CMK (cell line): ENCODE measurements around the gene FADD.
A peak's percentile ranks its signal among the peaks of the same experiment; 100 is the strongest.
"Not testable (repeated sequence)": the region's sequence is repeated elsewhere in the genome, so short reads cannot be mapped to it uniquely, and the experiment has no call there.

ENCODE experiments used
- DNase-seq: peaks from one replicate; pipeline ENCODE4 v3.0.0-alpha.2; 2010; ENCODE audit warnings: low read depth

FADD gene

DNA sequence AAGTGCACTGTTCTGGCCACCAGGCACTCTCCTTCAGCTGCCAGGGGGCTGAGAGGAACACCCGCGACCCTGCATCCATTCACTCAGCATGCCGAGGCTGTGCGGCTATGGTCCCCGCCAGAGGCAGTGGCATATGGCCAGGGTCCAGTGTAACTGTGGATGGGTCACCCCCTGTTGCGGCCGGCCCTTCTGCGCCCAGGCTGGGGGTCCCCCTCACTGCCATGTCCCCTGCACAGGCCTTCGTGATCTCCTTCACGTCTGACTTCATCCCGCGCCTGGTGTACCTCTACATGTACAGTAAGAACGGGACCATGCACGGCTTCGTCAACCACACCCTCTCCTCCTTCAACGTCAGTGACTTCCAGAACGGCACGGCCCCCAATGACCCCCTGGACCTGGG, 20.8 kb upstream of the FADD start:
- DNase-seq, result no peak

DNA sequence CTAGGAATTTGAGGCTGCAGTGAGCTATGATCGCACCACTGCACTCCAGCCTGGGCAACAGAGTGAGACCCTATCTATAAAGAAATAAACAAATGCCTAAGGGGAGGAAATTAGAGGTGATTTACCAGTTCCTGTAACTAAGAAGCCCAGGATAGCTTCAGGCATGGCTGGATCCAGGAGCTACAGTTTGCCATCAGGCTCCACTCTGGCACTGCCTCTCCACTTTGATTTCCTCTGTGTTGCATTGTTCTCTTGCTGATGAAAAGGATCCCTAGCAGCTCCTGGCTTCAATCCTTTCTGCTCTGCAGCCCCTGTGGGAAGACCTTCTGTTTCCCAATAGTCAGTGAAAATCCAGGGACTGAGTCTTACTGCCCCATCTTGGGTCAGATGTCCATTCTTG, 20.1 kb upstream of the FADD start:
- no peak for DNase-seq

DNA sequence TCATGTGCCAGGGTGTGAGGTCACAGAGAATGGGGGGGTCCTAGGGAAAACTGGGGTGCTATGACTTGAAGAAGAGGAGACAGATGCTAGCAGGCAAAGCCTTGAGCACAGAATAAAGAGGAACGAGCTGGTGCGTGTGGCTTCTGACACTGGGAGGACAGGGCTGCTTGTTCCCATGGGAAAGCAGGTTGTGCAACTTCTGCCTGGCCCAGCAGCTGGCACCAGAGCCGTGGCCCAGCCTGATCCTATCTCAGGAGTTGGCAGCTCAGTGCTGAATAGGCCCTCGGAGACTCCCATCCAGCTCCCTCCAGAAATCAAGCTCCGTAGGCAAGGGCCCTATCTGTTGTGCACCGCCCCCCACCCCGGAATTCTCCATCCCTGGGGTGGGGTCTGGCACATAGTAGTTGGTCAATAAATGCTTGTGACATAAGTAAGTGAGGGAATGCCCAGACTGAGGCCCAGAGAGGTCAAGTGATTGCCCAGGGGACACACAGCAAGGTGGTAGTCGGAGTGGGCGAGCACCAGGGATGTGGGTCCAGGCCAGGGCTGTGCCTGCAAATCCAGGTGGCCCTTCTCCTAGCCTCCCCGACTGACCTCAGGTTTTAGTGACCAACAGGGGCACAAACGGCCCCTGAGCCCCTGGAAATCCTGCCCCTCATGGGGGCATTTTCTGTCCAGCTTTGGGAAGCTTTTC, 19.5 kb upstream of the FADD start:
- DNase-seq, result no peak

DNA sequence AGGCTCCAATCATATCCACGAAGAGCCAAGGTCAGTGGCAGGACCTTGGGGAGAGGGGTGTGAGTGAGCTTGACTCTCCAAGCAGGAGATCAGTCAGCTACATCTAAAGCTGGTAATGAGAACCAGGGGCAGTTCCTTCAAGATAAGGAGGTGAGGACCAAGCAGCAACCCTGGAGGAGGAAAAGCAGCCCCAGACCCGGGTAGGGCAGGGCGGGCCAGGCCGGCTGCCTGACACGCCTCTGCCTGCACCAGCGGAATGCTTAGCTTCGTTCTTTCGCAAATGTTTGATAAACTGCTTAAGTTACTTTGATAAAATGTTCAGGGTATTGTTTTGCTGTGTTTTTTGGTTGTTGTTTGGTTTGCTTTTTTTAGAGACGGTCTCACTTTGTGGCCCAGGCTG, 18.7 kb upstream of the FADD start:
- DNase-seq, result no peak

DNA sequence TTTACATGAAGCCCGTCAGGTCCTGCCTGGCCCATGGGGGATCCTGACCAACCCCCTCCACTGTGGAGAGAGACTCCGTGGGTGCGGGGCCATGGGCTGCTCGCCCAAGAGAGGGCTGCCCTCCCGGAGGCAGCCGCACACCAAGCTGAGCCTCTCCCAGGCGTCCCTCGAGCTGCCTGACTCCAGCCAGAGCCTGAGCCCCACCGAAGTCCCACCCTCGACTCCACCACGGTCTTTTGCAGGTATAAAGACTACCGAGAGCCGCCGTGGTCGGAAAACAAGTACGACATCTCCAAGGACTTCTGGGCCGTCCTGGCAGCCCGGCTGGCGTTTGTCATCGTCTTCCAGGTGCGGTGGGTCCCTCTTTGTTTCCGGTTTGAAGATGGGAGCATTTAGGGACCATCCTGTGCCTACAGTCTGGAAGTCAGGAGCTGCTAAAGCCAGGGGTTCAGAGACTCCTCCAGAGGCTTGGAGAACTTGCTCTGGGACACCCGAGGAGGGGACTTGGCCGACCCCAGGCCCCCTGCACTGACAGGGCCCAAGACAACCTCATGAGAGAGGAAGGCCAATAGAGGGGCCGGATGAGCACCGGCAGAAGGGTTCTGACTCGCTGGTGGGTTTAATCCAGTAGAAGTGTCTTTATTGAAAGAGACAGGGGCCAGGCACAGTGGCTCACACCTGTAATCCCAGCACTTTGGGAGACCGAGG, 17.6 kb upstream of the FADD start:
- no peak for DNase-seq

DNA sequence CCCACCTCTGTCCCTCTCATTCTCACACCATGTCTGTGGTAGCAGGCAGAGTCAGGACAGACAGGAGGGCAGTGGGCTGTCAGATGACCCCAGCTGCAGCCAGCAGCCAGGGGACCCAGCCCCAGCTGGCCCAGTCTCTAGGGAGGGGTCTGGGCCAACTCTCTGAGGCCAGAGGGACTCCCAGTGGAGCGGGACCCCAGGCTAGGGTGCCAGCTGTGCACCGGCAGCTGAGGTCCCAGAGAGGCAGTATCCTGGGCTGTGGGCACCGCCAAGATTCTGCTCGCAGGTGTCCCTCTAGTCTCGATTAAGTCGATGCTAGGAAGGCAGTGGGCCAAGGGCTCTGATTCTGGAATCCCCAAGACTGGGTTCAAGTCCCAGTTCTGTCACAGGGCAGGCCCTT, 16.7 kb upstream of the FADD start:
- no peak for DNase-seq

DNA sequence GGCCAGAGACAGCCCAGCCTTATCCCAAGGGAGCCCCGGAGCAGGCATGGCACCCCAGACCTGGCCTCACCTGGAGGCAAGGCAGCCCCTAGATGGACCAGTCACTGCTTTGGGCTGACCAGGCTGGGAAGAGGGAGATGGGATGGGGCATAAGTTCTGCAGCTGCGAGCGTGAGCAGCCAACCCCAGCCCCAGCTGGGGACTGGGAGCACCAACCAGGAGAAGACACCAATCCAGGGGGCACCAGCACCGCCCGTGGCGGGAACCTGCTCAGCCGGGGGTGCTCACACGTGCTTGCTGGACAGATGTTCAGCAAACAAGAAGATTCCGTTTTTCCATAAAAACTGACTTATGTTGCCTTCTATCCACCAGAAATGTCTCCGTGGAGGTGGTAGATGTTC, 16.2 kb upstream of the FADD start:
- DNase-seq, result no peak

DNA sequence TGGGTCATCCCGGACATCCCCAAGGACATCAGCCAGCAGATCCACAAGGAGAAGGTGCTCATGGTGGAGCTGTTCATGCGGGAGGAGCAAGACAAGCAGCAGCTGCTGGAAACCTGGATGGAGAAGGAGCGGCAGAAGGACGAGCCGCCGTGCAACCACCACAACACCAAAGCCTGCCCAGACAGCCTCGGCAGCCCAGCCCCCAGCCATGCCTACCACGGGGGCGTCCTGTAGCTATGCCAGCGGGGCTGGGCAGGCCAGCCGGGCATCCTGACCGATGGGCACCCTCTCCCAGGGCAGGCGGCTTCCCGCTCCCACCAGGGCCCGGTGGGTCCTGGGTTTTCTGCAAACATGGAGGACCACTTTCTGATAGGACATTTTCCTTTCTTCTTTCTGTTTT, 15.3 kb upstream of the FADD start:
- DNase-seq, result no peak

DNA sequence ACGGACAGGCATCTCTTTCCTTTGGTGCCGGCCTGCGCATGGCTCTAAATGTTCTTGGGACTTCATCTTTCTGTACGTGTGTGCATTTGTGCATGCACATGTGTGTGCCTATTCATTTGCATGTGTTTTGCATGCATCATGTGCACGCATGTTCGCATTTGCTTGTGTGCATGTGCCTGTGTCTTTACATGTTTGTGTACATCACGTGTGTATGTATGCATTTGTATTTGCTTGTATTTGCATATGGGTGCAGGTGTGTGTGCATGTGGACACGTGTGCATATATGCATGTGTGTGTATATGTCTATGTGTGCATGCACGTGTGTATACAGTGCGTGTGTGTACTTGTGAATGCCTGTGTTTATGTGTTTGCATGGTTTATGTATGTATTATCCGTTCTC, 13.5 kb upstream of the FADD start:
- no peak for DNase-seq

DNA sequence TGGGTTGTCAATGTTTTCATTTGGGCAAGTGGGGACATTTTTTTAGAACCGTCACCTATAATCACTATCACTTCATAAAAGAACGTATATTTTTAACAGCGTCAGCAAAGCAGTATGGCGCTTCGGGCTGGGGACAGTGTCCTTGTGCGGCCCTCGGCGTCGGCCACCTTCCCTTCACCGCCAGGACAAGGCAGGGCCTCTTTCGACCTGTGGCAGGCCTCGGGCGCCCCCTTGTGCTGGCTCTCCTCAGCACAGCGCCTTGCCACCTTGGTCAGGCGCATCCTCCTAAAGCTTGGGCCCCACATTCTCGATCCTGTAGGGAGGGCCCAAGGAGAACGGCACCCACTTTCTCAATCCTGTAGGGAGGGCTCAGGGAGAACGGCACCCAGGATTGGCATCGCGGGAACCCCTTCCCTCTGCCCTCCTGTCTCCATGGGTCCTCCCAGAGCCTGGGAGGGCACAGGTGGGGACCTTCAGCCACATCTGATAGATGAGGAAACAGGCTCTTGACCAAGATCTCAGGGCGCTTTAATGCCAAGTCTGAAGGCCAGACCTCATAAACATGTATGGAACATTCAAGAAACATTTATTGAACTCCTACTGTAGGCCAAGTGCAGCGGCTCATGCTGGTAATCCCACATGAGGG, 11.5 kb upstream of the FADD start:
- DNase-seq, result no peak

DNA sequence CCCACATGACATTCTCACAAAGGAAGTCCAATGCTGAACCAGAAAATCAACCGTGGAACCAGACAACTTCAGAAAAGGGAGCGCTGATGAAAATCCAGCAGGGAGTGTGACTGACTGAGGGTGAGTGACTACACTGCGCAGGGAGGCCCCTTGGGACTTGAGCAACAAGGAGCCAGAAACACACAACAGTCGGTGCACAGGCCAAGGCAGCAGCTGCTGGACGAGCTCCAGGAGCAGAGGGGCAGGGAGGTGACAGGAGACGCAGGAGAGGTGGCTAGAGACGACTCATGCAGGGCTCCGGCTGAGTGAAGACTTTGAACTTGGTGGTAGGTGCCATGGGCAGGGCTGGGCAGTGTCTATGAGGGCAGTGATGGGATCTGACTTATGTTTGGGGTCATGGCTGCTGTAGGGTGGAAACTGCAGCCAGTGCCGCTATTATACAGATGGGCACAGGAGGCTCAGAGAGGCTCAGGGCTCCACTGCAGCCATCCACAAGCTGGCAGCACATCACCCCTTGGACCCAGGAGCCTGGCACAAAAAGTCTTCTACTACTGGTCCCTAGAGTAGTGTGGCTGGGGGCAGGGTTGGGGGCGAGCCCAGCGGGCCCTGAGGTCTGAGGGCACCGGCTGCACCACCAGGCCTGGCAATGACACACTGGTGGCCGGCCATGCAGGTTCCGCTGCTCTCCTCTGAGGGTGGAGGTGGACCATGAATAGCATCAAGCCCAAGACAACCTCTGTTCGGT, 10.3 kb upstream of the FADD start:
- no peak for DNase-seq

DNA sequence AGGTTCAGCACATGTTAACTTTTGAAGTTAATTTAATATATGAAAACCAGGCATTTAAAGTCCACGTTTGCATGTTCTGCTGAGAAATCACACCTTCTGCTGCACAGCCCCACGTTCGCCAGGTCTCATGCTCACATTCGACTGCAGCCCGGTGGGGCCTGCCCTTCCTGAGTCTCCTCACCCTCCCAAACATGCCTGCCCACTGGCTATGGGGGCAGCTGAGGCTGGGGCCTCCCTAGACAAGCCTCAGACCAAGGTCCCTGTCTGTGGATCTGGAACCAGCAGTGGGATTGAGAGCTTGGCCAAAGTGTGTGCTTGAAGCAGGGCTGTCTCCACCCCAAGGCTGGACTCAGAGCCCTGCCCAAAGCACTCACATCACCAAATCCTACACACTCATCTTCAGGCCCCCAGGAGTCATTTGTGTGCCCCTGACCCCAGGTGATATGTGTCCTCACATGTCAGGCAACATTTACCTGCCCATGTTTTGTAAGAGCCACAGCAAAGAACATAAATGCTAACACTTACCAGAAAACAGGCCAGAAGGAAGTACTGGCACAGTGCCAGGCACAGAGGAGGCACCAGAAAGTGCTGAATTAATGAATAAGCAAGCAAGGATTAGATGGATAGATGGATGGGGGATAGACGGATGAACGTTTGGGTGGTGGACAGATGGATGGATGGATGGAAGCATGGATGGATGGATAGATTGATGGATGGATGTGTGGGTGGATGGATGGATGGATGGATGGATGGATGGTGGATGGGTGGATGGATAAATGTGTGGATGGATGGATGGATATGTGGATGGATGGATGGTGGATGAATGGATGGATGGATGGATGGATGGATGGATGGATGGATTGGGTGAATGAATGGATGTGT, 9.4 kb upstream of the FADD start:
- no peak for DNase-seq

DNA sequence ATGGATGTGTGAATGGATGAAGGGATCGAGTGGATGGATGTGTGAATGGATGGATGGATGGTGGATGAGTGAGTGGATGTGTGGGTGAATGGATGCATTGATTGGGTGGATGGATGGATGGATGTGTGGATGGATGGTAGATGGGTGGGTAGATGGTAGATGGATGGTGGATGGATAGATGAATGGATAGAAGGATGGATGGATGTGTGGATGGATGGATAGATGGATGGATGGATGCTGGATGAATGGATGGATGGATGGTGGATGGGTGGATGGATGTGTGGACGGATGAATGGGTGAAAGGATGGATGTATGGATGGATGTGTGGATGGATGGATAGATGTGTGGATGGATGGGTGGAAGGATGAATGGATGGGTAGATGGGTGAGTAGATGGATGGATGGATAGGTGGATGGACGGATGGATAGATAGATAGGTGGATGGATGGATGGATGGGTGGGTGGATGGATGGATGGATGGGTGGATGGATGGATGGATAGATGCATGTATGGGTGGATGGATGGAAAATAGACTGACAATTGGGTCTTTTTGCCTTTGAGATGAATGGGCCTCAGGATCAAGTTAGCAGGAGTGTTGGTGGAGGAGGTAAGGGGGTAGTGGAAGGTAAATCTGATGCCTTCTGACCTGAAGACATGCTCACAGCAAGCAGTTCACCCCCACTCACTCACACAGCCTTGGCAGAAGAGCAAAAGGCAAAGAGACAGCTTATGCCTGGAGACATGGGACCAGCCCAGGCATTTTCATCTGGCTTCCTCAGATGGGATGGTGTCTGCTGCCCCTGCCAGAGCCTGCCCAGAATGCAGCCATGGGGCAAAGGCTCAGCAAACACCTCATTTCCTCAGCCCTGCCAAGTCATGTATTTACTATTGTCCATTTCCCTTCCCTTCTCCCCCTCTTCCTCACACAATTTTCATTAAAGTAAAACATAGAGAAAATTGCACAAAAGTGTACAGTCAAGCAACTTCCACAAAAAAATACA, 8.0 kb upstream of the FADD start:
- no peak for DNase-seq

DNA sequence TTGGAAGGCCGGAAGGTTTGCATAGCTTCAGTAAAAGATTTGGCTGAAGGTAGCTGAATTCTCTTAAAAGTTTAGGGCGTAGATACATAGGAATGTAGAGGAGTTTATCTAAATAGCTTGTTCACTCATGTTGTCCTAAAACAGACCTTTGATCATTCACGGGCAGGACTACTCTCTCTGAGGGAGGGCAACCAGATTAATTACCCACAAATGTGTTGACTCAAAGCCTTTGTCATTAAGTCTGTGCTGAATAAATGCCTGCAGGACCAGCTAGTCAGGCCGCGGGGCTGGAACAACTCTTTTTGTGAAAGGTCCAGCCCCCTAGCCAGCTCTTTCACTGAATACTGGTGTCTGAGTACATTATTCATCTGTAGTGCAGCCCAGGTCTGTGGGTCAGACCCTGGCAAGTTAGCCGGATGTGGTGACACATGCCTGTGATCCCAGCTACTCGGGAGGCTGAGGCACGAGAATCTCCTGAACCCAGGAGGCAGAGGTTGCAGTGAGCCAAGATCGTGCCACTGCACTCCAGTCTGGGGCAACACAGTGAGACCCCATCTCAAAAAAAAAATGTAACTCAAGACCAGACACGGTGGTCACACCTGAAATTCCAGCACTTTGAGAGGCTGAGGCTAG, 2.8 kb upstream of the FADD start:
- no peak for DNase-seq

DNA sequence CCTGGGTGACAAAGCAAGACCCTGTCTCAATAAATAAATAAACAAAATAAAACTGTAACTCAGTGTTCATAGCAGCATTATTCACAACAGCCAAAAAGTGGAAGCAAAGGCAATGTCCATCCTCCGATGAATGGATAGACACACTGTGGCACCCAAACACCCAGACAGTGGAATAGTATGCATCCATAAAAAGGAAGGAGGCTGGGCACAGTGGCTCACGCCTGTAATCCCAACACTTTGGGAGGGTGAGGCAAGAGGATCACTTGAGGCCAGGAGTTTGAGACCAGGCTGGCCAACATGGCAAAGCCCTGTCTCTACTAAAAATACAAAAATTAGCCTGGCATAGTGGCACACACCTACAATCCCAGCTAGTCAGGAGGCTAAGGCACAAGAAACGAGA, 2.0 kb upstream of the FADD start:
- not testable (repeated sequence) for DNase-seq

DNA sequence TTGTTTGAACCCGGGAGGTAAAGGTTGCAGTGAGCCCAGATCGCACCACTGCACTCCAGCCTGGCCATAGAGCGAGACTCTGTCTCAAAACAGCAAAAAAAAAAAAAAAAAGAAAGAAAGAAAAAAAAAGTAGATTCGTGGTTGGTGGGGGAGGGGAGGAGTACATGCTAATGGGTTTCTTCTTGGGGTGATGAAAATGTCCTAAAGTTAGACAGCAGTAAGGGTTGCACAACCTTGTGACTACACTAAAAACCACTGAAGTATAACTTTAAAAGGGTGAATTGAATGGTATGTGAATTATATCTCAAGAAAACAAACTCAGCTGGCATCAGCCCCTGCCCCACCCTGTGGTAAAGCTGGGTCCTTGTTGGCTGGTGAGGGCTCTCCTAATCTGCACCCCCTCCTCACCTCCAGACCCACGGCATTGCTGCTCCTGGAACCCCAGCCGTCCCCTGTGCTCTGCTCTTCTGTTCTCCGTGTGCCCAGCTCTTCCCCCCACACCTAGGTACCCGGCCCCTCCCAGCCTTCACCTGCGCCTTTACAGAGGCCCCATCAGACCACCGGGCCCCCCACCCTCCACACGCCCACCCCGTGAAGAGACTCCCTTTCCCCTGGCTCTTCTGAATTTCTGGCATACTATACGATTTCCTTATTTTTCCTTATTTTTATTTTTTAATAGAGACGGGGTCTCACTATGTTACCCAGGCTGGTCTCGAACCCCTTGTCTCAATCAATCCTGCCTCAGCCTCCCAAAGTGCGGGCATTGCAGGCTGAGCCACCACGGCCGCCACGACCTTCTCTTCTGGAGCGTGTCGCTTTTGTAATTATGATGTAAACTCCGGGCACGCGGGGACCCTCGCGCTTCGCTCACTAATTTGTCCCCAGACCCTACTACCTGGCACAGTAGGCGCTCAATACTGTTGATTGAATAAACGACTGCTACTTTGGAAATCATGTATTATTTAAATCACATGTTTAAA, 924 bp upstream of the FADD start:
- no peak for DNase-seq

DNA sequence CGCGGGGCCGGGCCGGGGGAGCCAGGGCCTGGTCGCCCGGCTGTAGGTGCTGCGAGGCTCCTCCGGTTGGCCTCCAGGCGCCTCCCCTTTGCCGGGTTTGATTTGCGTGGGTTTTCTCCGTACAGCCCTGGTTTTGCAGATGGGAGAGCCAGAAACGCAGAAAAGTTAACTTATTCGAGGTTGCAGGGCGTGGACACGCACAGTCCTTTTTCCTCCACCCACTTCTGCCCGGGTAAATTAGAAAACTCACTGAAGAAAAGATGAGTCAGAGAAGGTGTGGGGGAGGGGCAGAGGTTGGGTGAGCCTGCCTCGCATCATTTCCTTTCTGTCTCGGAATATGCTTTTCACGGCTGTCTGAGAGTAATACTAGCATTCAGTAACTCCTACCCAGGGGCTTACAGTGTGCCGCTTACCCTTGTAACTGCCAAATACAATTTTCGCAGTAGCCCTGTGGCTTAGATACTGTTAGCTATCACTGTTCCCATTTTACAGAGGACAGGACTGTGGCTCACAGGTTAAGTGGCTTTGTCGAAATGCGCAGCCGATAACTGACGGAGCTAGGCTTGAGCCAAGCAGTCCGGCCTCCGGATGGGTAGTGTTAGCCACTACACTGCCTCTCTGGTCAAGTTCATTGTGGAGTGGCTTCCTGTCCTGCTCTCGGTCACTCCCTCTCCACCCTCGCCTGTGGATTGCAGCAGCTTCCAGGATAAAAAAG, 812 bp downstream of the FADD start:
- peak; percentile 30 for DNase-seq

DNA sequence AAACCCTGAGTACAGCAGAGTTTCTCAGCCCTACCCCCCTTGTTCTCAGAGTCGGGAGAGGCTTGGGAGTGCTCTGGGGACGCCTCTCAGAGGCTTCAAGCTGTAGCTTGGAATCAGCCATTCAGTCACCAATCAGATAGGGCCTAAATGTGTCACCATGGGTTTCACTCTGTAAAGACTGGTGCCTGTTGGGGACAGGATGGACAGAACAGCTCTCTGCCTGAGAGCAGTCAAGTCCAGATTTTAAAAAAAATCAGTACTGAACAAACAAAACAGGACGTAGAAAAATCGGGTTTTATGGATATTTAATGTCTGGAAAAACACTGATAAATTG, 1.3 kb downstream of the FADD start:
- no peak for DNase-seq
